GM18951 (cell line): ENCODE measurements around the gene HS3ST5.
"Not testable (repeated sequence)": the region's sequence is repeated elsewhere in the genome, so short reads cannot be mapped to it uniquely, and the experiment has no call there.

ENCODE experiments used
- POLR2A ChIP-seq: IDR thresholded peaks from 4 replicates; pipeline ENCODE4 v1.6.1; 2011; ENCODE audit warnings: mild to moderate bottlenecking; ENCODE audit not compliant: insufficient read length, insufficient read depth; ENCODE audit errors: extremely low read depth
- in situ Hi-C: fragments of 300-500 bp; cut with MboI; formaldehyde crosslinking; loops from one replicate; pipeline ENCODE4 v1.12.0; 2022; ENCODE audit warnings: low sequenced_read_pairs, mixed read lengths, inconsistent platforms; ENCODE audit not compliant: unreplicated experiment

HS3ST5 gene

GRCh38 chr6:114042267-114043016 lies 300.4 kb downstream of the HS3ST5 start:
- TF ChIP-seq POLR2A: no peak
- in situ Hi-C loops: no loop called here

GRCh38 chr6:114040871-114041270 lies 302.0 kb downstream of the HS3ST5 start:
- no peak for TF ChIP-seq POLR2A
- in situ Hi-C loops: no loop called here

GRCh38 chr6:114039841-114040240 lies 303.0 kb downstream of the HS3ST5 start:
- in situ Hi-C loops: no loop called here
- no peak for TF ChIP-seq POLR2A

GRCh38 chr6:114033606-114034005 lies 309.2 kb downstream of the HS3ST5 start:
- TF ChIP-seq POLR2A: no peak
- in situ Hi-C loops: no loop called here

GRCh38 chr6:114032721-114033120 lies 310.1 kb downstream of the HS3ST5 start:
- no peak for TF ChIP-seq POLR2A
- in situ Hi-C loops: no loop called here

- in situ Hi-C loops: no loop called here
- TF ChIP-seq POLR2A: no peak
Measured at GRCh38 chr6:114030767-114031166, 312.1 kb downstream of the HS3ST5 start.

GRCh38 chr6:114024746-114025145 lies 318.1 kb downstream of the HS3ST5 start:
- TF ChIP-seq POLR2A: no peak
- in situ Hi-C loops: no loop called here

- TF ChIP-seq POLR2A: no peak
- in situ Hi-C loops: no loop called here
Measured at GRCh38 chr6:114020196-114020595, 322.6 kb downstream of the HS3ST5 start.

- in situ Hi-C loops: not testable (repeated sequence)
Measured at GRCh38 chr6:114017146-114017545, 325.7 kb downstream of the HS3ST5 start.

- in situ Hi-C loops: not testable (repeated sequence)
Measured at GRCh38 chr6:114014106-114014505, 328.7 kb downstream of the HS3ST5 start.

- in situ Hi-C loops: not testable (repeated sequence)
Measured at GRCh38 chr6:114011486-114011885, 331.3 kb downstream of the HS3ST5 start.

- in situ Hi-C loops: no loop called here
- TF ChIP-seq POLR2A: no peak
Measured at GRCh38 chr6:114010540-114010939, 332.3 kb downstream of the HS3ST5 start.

GRCh38 chr6:114009192-114009591 lies 333.6 kb downstream of the HS3ST5 start:
- no peak for TF ChIP-seq POLR2A
- in situ Hi-C loops: no loop called here

GRCh38 chr6:114008331-114008730 lies 334.5 kb downstream of the HS3ST5 start:
- in situ Hi-C loops: no loop called here
- no peak for TF ChIP-seq POLR2A

- in situ Hi-C loops: no loop called here
- TF ChIP-seq POLR2A: no peak
Measured at GRCh38 chr6:114007516-114007915, 335.3 kb downstream of the HS3ST5 start.
